GM12878 (cell line): Measurements from ENCODE around the gene AGTRAP. TPM values are rescaled to one million over a fixed set of nuclear protein-coding genes. Genes with fewer than 3 reads are reported as not detected.

Source experiments
- ATAC-seq: fragments of 200-7000 bp; cut with Tn5 transposase; 3 replicates; pipeline ENCODE4 v1.9.1; 2020; ENCODE audit warnings: mild to moderate bottlenecking, moderate library complexity
- BruUV-seq: library from RNA; stranded (reverse); fragments of 400-500 nt; replicated peaks from 2 replicates; lab custom pipeline; 2021; lab: Mats Ljungman, UMichigan
- CTCF ChIA-PET: fragments of 300-600 bp; sonication (Branson Sonifier 250); formaldehyde crosslinking; extraction: SDS; loops from one replicate; lab custom pipeline; 2021; ENCODE audit warnings: inconsistent platforms; lab: Yijun Ruan, JAX
- POLR2A ChIA-PET: fragments of 350-600 bp; formaldehyde crosslinking; extraction: SDS; loops from one replicate; lab custom pipeline; 2021; ENCODE audit warnings: inconsistent platforms; lab: Charles Lee
- RAD21 ChIA-PET: fragments of 300-600 bp; sonication (Branson Sonifier 250); formaldehyde crosslinking; loops from one replicate; lab custom pipeline; 2023; ENCODE audit warnings: antibody characterized with exemption; ENCODE audit not compliant: unreplicated experiment; lab: Charles Lee
- SMC1A ChIA-PET: fragments of 300-600 bp; sonication (Branson Sonifier 250); formaldehyde crosslinking; loops from one replicate; lab custom pipeline; 2023; ENCODE audit not compliant: unreplicated experiment, uncharacterized antibody; lab: Charles Lee
- DNase-seq: peaks from one replicate; pipeline ENCODE4 v3.0.0-alpha.2; 2011; ENCODE audit warnings: low read depth, low spot score
- FAIRE-seq: peaks from 3 replicates; lab custom pipeline; 2011; peaks lifted over from hg19 to GRCh38; lab: Jason Lieb, UNC
- H2AFZ ChIP-seq: 2 replicates; pipeline ENCODE4 v1.6.0; 2011; ENCODE audit warnings: low read depth, low read length, control low read depth; ENCODE audit not compliant: control insufficient read depth
- H3K27ac ChIP-seq: 2 replicates; pipeline ENCODE4 v1.5.1; 2011; ENCODE audit warnings: control low read depth; ENCODE audit not compliant: control insufficient read depth, insufficient read depth
- H3K27me3 ChIP-seq, 2 experiments: replicated peaks in 1 of 2; 2 replicates each; pipeline versions ENCODE4 v1.6.0 to v1.6.1; 2011; ENCODE audit warnings: low read length in 1 of 2; ENCODE audit not compliant: control insufficient read depth in 2 of 2, insufficient read depth in 2 of 2
- H3K36me3 ChIP-seq, 2 experiments: 2 replicates each; pipeline ENCODE4 v1.5.1; 2011; ENCODE audit warnings: low read length in 1 of 2; ENCODE audit not compliant: control insufficient read depth in 2 of 2, insufficient read depth in 2 of 2
- H3K4me1 ChIP-seq: 2 replicates; pipeline ENCODE4 v1.6.1; 2011; ENCODE audit warnings: mild to moderate bottlenecking, low read length, moderate library complexity, mixed read lengths; ENCODE audit not compliant: control insufficient read depth, insufficient read depth
- H3K4me2 ChIP-seq: 2 replicates; pipeline ENCODE4 v1.6.0; 2011; ENCODE audit warnings: control low read depth; ENCODE audit not compliant: control insufficient read depth, insufficient read depth
- H3K4me3 ChIP-seq: fragments of 200-600 bp; sonication (generic); 2 replicates; pipeline ENCODE4 v1.5.1; 2016
- H3K79me2 ChIP-seq: 2 replicates; pipeline ENCODE4 v1.6.0; 2011; ENCODE audit warnings: low read length; ENCODE audit not compliant: control insufficient read depth, insufficient read depth
- H3K9ac ChIP-seq: 2 replicates; pipeline ENCODE4 v1.8.0; 2011; ENCODE audit warnings: low read length, control low read depth, mixed read lengths; ENCODE audit not compliant: control insufficient read depth, insufficient read depth
- H3K9me3 ChIP-seq: replicated peaks from 3 replicates; pipeline ENCODE4 v1.5.1; 2011; ENCODE audit warnings: mild to moderate bottlenecking, low read length; ENCODE audit not compliant: control insufficient read depth, insufficient read depth
- H4K20me1 ChIP-seq: 2 replicates; pipeline ENCODE4 v1.6.0; 2011; ENCODE audit not compliant: control insufficient read depth, insufficient read depth
- BMI1 ChIP-seq: fragments of 450-650 bp; IDR thresholded peaks from 2 replicates; pipeline ENCODE4 v1.6.1; 2016; ENCODE audit warnings: mild to moderate bottlenecking, moderate library complexity, borderline replicate concordance
- NR2F1 ChIP-seq: fragments of 450-650 bp; conservative IDR thresholded peaks from 2 replicates; pipeline ENCODE4 v1.6.1; 2017; ENCODE audit warnings: mild to moderate bottlenecking
- SMAD1 ChIP-seq: fragments of 450-650 bp; IDR thresholded peaks from 2 replicates; pipeline ENCODE4 v1.6.1; 2018; ENCODE audit warnings: mild to moderate bottlenecking, low read depth; ENCODE audit not compliant: partially characterized antibody
- ZBED1 ChIP-seq: IDR thresholded peaks from 2 replicates; pipeline ENCODE4 v1.6.1; 2016; ENCODE audit warnings: borderline replicate concordance
- ZBTB40 ChIP-seq: fragments of 450-650 bp; IDR thresholded peaks from 2 replicates; pipeline ENCODE4 v1.6.1; 2016; ENCODE audit warnings: mild to moderate bottlenecking, moderate library complexity, borderline replicate concordance
- WGBS: methylation state at CpG from one replicate; pipeline ENCODE4 v1.1.6; 2016; ENCODE audit warnings: low lambda C conversion rate; ENCODE audit not compliant: insufficient replicate concordance, insufficient coverage; ENCODE audit errors: missing lambda C conversion rate; 5-methylcytosine and 5-hydroxymethylcytosine counted together
- in situ Hi-C: fragments of 300-500 bp; cut with MboI; formaldehyde crosslinking; loops from 9 replicates; pipeline ENCODE4 v1.14.3; 2018; ENCODE audit warnings: mixed read lengths
- intact Hi-C: fragments of 100-400 bp; cut with micrococcal nuclease; formaldehyde crosslinking; loops from one replicate; pipeline ENCODE4 v1.14.2; 2022; ENCODE audit not compliant: unreplicated experiment
- polyA plus RNA-seq, 11 experiments: library from polyadenylated mRNA; depleted of rRNA in 4 of 11; unstranded in 6 of 11; stranded (reverse) in 5 of 11; fragments of >200 nt; fragmentation: Nextera tagmentation in 4 of 11; fragmentation: Illumina TruSeq in 1 of 11; extraction: Ambion mirVana in 4 of 11; extraction: Trizol in 1 of 11; gene quantifications; 1 replicate in 1 of 11; 2 replicates in 10 of 11; pipeline versions ENCODE4 v1.2.1 to v1.2.3, GENCODE V29; 2011 to 2016; ENCODE audit warnings: inconsistent platforms in 2 of 11, missing spikeins in 2 of 11, low read depth in 1 of 11
- total RNA-seq, 4 experiments: library from RNA; depleted of rRNA in 3 of 4; stranded (reverse); fragments of >200 nt in 3 of 4; fragmentation: Illumina TruSeq in 1 of 4; extraction: Trizol in 1 of 4; gene quantifications; 2 replicates each; pipeline versions ENCODE4 v1.2.1 to v1.2.3, GENCODE V29; 2013 to 2021
- TF ChIP-seq, protein P1 (sequence below): IDR thresholded peaks from 2 replicates; pipeline ENCODE4 v1.6.1; 2011; ENCODE audit warnings: borderline replicate concordance, low read depth, mild to moderate bottlenecking, moderate library complexity, mixed read lengths, low read length; ENCODE audit not compliant: insufficient read depth; ENCODE audit errors: extremely low read length
- TF ChIP-seq, protein P2 (sequence below): fragments of 450-650 bp; IDR thresholded peaks from 2 replicates; pipeline ENCODE4 v1.6.1; 2014; ENCODE audit warnings: mild to moderate bottlenecking

Gene AGTRAP
- total and polyA plus RNA-seq, 10 of the 15 experiments (the other 5 are each of a cell fraction or from before 2014, with no cell fraction given), result 3.0 to 17.4 (median 10.2) TPM

DNA sequence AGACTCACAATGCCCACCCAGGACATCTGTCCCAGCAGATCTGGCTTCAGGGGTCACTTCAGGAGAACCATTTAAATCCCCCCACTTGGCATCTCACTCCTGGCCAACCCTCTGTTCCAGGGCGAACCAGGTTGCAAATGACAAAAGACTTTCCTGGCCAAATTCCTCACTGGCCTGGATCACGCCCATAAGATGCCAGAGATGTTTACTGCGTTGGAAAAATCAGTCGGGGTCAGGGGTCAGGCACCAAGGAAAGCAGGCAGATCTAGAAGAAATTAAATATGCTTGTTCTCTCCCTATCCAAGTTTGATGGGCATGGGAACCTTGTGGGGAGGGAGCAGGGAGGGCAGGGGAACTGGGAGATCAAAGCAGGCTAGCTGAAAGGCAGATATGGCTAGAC, 14.6 kb upstream of the AGTRAP start (continued):
- TF ChIP-seq ZBTB40, result no peak
- no peak for TF ChIP-seq SMAD1
- TF ChIP-seq, all 136 proteins: peak for 0

DNA sequence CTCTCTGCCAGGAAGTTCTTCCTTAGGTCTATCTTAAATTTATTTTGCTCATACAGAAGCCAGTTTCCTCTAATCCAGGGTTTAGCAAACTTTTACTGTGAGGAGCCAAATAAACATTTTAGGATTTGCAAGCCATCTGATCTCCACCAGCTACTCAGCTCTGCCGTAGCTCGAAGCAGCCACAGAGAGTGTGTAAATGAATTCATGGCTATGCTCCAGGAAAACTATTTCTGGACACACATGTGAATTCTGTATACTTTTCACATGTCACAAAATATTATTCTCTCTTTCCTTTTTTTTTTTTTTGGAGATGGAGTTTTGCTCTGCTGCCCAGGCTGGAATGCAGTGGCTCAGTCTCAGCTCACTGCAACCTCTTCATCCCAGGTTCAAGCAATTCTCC, 13.4 kb upstream of the AGTRAP start:
- WGBS, result 81% methylated on average over 2 of the region's 2 CpGs
- intact Hi-C loops (no loop called here), in situ Hi-C loops (no loop called here)
- H3K9ac ChIP-seq, result no peak overlapping the region
- ChIA-PET CTCF (interaction anchor here (1.0 to 3.9 kb wide), 4 partner anchors 11 to 72 kb away, joined by 3 to 34 read pairs (median 7); partner anchors contain the start of gene FBXO6), POLR2A (interaction anchor here (0.6 to 0.7 kb wide), 2 partner anchors 36 to 61 kb away, joined by 3 to 4 read pairs; no protein-coding TSS in a partner anchor), SMC1A (interaction anchor here (1.3 to 2.2 kb wide), 3 partner anchors 15 to 72 kb away, joined by 3 to 8 read pairs (median 4); partner anchors contain the start of gene FBXO6), RAD21 (interaction anchor here (0.9 kb wide), 1 partner anchor 73 kb away, joined by 5 read pairs; no protein-coding TSS in a partner anchor)
- no peaks in the 10 kb centered on the region for H3K36me3 ChIP-seq
- TF ChIP-seq, protein P1, sequence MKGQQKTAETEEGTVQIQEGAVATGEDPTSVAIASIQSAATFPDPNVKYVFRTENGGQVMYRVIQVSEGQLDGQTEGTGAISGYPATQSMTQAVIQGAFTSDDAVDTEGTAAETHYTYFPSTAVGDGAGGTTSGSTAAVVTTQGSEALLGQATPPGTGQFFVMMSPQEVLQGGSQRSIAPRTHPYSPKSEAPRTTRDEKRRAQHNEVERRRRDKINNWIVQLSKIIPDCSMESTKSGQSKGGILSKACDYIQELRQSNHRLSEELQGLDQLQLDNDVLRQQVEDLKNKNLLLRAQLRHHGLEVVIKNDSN, result no peak
- TF ChIP-seq NR2F1 (no peak), BMI1 (no peak), ZBED1 (no peak)
- TF ChIP-seq, protein P2, sequence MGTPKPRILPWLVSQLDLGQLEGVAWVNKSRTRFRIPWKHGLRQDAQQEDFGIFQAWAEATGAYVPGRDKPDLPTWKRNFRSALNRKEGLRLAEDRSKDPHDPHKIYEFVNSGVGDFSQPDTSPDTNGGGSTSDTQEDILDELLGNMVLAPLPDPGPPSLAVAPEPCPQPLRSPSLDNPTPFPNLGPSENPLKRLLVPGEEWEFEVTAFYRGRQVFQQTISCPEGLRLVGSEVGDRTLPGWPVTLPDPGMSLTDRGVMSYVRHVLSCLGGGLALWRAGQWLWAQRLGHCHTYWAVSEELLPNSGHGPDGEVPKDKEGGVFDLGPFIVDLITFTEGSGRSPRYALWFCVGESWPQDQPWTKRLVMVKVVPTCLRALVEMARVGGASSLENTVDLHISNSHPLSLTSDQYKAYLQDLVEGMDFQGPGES, result no peak
- no peaks in the 10 kb centered on the region for H3K79me2 ChIP-seq
- H3K27me3 ChIP-seq, result no peaks in the 10 kb centered on the region
- H3K4me1 ChIP-seq, result peaks cover 5% of the 10 kb centered on the region; the same call in 1 of the 2 replicates
- ATAC-seq, result no peak
- no peak overlapping the region for H2AFZ ChIP-seq
- no peak overlapping the region for H3K27ac ChIP-seq
- no peaks in the 10 kb centered on the region for H3K9me3 ChIP-seq
- no peak for FAIRE-seq
- no peak overlapping the region for H3K4me2 ChIP-seq
- no peaks in the 10 kb centered on the region for H4K20me1 ChIP-seq
- no peak for DNase-seq
- no TSS peak for BruUV-seq
- no peak overlapping the region for H3K4me3 ChIP-seq
